Thoracic aorta (tissue), 2 donors: ENCODE data around the gene FEM1A. TPM values are rescaled to one million over a fixed set of nuclear protein-coding genes. Genes with fewer than 3 reads are reported as not detected.
A peak's percentile ranks its signal among the peaks of the same experiment; 100 is the strongest.
"Not testable (repeated sequence)": the region's sequence is repeated elsewhere in the genome, so short reads cannot be mapped to it uniquely, and the experiment has no call there.

Experiments
- ATAC-seq: fragments of 150-250 bp; one replicate; pipeline ENCODE4 v1.8.0; 2017; ENCODE audit warnings: low read depth; ENCODE audit not compliant: insufficient number of reproducible peaks, low FRiP score
- DNase-seq: peaks from one replicate; pipeline ENCODE4 v3.0.0-alpha.2; 2020; ENCODE audit warnings: low spot score
- H3K27ac ChIP-seq, 2 donors: fragments of 200-600 bp; sonication (generic); 1 replicate in 1 of 2; 2 replicates in 1 of 2; pipeline ENCODE4 v1.5.1; 2016; ENCODE audit warnings: mild to moderate bottlenecking in 2 of 2, moderate library complexity in 2 of 2
- H3K27me3 ChIP-seq: fragments of 200-600 bp; sonication (generic); replicated peaks from 2 replicates; pipeline ENCODE4 v1.6.0; 2016; ENCODE audit warnings: mild to moderate bottlenecking; ENCODE audit not compliant: insufficient read depth
- H3K36me3 ChIP-seq: fragments of 200-600 bp; sonication (generic); one replicate; pipeline ENCODE4 v1.5.1; 2016
- H3K4me1 ChIP-seq, 2 donors: fragments of 200-600 bp; sonication (generic); 1 replicate in 1 of 2; 2 replicates in 1 of 2; pipeline versions ENCODE4 v1.5.1 to v1.6.0; 2016; ENCODE audit warnings: low read depth in 2 of 2, mild to moderate bottlenecking in 1 of 2; ENCODE audit not compliant: control insufficient read depth in 1 of 2
- H3K4me3 ChIP-seq: fragments of 200-600 bp; sonication (generic); 2 replicates; pipeline ENCODE4 v1.5.1; 2016; ENCODE audit warnings: mild to moderate bottlenecking
- H3K9me3 ChIP-seq: fragments of 200-600 bp; sonication (generic); 2 replicates; pipeline ENCODE4 v1.5.1; 2016
- CTCF ChIP-seq: fragments of 200-600 bp; sonication (generic); IDR thresholded peaks from one replicate; pipeline ENCODE4 v1.5.1; 2019; ENCODE audit warnings: antibody characterized with exemption
- total RNA-seq, 2 donors: library from RNA; depleted of rRNA; stranded (reverse); fragments of >200 nt; gene quantifications; one replicate each; pipeline versions ENCODE4 v1.1.0 to v1.2.3, GENCODE V29; 2016

Gene FEM1A
- total RNA-seq, 2 donors from 2014 or later: 15.7 to 17.1 TPM

GRCh38 chr19:4775627-4776152, 15.8 kb upstream of the FEM1A start:
- DNase-seq (no peak), ATAC-seq (no peak)
- no peaks in the 10 kb centered on the region for H3K4me1 ChIP-seq
- no peaks in the 10 kb centered on the region for H3K9me3 ChIP-seq
- no peak for TF ChIP-seq CTCF
- no peak overlapping the region for H3K4me3 ChIP-seq
- H3K36me3 ChIP-seq: no peaks in the 10 kb centered on the region
- H3K27me3 ChIP-seq: no peaks in the 10 kb centered on the region
- H3K27ac ChIP-seq: no peak overlapping the region

GRCh38 chr19:4776436-4777211, 14.9 kb upstream of the FEM1A start:
- Histone ChIP-seq H3K4me1 (no peaks in the 10 kb centered on the region), H3K9me3 (no peaks in the 10 kb centered on the region), H3K27ac (no peak overlapping the region), H3K4me3 (no peak overlapping the region), H3K27me3 (no peaks in the 10 kb centered on the region), H3K36me3 (no peaks in the 10 kb centered on the region)
- DNase-seq (no peak), ATAC-seq (no peak)
- TF ChIP-seq CTCF: no peak

GRCh38 chr19:4778124-4778523, 13.4 kb upstream of the FEM1A start:
- not testable (repeated sequence) for H3K27me3 ChIP-seq, H3K4me3 ChIP-seq, H3K4me1 ChIP-seq, H3K27ac ChIP-seq, ATAC-seq, DNase-seq, H3K9me3 ChIP-seq, H3K36me3 ChIP-seq

GRCh38 chr19:4780860-4781259, 10.7 kb upstream of the FEM1A start:
- no peaks in the 10 kb centered on the region for H3K4me1 ChIP-seq
- H3K9me3 ChIP-seq: no peaks in the 10 kb centered on the region
- ATAC-seq: no peak
- no peak overlapping the region for H3K27ac ChIP-seq
- DNase-seq: no peak
- no peaks in the 10 kb centered on the region for H3K27me3 ChIP-seq
- no peak for TF ChIP-seq CTCF
- H3K4me3 ChIP-seq: no peak overlapping the region
- H3K36me3 ChIP-seq: no peaks in the 10 kb centered on the region

GRCh38 chr19:4781801-4782200, 9.7 kb upstream of the FEM1A start:
- TF ChIP-seq CTCF: no peak

GRCh38 chr19:4786412-4787016, 5.0 kb upstream of the FEM1A start:
- not testable (repeated sequence) for DNase-seq, H3K36me3 ChIP-seq, H3K4me1 ChIP-seq, H3K27ac ChIP-seq, ATAC-seq, H3K9me3 ChIP-seq, H3K27me3 ChIP-seq, H3K4me3 ChIP-seq

More at GRCh38 chr19:4781801-4782200, 9.7 kb upstream of the FEM1A start:
- Histone ChIP-seq H3K27me3 (no peaks in the 10 kb centered on the region), H3K36me3 (no peaks in the 10 kb centered on the region), H3K9me3 (no peaks in the 10 kb centered on the region), H3K4me1 (no peaks in the 10 kb centered on the region), H3K27ac (no peak overlapping the region), H3K4me3 (no peak overlapping the region)
- no peak for DNase-seq
- ATAC-seq: no peak

GRCh38 chr19:4792019-4792865, 708 bp downstream of the FEM1A start:
- H3K4me1 ChIP-seq: peaks cover 18 to 39% of the 10 kb centered on the region in 2 donors
- peak overlapping the region; percentile 99 for H3K4me3 ChIP-seq
- H3K9me3 ChIP-seq, ATAC-seq, H3K27me3 ChIP-seq, DNase-seq: not testable (repeated sequence)
- peaks cover 20% of the 10 kb centered on the region for H3K36me3 ChIP-seq
- H3K27ac ChIP-seq: peak overlapping the region; percentile 83 to 93

- not testable (repeated sequence) for H3K27ac ChIP-seq, H3K9me3 ChIP-seq, DNase-seq, H3K27me3 ChIP-seq, ATAC-seq
- peaks cover 20% of the 10 kb centered on the region for H3K36me3 ChIP-seq
- peak overlapping the region; percentile 99 for H3K4me3 ChIP-seq
- peaks cover 18 to 39% of the 10 kb centered on the region in 2 donors for H3K4me1 ChIP-seq
Measured at GRCh38 chr19:4792866-4793195, 1.3 kb downstream of the FEM1A start.
